ENCODE measurements around the gene ATG7.

DNA sequence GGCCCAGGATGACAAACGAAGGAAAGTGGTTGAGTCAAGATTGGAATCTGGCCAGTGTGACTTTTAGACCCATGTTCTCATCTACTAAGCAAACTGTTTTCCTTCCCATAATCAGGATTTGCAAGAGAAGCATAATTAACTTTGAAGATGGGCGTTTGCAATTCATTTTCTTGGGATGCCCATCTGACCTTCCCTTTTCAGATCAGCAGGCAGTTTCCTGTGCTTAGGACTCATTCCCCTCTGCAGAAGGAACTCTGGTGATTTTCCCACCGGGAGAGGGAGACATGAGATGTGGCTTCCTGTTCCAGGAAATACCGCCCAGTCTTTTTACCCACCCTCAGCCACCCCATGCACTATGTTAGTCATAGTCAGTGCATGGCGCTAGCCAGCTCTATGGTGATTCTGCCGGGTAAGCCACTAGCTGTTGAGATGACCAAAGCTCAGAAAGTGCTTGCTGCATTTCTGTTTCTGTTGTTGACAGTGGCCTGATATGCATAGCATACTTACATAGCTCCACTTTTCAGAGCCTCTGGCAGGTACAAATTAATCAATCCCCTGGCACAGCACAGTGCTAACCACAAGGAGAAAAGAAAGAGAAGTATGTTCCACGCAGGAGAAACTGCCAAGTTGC, 242.1 kb downstream of the ATG7 start:
- no peak for TF ChIP-seq POLR2A (IDR thresholded peaks at IDR 0.05; ENCODE audit: low read depth, low read length)
- TF ChIP-seq TAF1 (IDR thresholded peaks at IDR 0.05; ENCODE audit: borderline replicate concordance, low read depth, low read length): no peak
- TF ChIP-seq POLR2AphosphoS5 (IDR thresholded peaks at IDR 0.05; ENCODE audit: low read depth, low read length): no peak

All from GM12892 (cell line).